ENCODE results near the gene DGLUCY.

Gene DGLUCY

DNA sequence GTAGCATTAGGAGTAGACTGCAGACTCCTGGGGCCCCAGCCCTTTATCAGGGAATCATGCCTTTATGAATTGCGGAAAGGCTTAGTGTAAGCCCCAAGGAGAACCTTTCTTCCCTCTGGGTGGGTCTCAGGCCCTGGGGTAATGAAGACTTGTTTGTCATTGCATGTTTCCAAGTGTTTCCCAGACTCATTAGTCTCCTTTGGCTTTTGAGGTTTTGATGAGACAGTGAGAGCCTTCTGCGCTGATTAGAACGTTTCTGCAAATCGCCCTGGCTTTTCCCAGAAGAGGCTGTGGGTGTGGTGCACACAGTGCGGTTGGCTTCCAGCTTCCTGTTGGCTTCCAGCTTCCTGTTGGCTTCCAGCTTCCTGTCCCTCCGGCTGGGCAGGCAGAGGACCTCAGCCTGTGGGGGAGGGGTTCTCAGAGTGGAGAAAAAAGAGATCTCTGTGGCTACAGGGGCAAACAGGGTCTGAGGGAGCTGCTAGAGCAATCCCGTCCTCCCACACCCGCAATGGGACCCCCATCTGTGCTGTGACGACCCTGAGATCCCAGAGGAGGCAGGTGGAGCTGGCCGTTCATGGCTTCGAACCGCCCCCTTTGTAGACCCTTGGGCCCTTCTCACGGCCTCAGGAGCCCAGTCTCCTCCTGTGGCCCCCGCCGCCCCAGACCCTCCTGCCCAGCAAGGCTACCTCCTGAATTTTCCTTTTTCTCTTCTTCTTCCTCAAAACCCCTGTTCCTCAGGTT is 88.5 kb downstream of the DGLUCY start:
- TF ChIP-seq, protein P1, sequence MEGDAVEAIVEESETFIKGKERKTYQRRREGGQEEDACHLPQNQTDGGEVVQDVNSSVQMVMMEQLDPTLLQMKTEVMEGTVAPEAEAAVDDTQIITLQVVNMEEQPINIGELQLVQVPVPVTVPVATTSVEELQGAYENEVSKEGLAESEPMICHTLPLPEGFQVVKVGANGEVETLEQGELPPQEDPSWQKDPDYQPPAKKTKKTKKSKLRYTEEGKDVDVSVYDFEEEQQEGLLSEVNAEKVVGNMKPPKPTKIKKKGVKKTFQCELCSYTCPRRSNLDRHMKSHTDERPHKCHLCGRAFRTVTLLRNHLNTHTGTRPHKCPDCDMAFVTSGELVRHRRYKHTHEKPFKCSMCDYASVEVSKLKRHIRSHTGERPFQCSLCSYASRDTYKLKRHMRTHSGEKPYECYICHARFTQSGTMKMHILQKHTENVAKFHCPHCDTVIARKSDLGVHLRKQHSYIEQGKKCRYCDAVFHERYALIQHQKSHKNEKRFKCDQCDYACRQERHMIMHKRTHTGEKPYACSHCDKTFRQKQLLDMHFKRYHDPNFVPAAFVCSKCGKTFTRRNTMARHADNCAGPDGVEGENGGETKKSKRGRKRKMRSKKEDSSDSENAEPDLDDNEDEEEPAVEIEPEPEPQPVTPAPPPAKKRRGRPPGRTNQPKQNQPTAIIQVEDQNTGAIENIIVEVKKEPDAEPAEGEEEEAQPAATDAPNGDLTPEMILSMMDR (IDR thresholded peaks at IDR 0.05; ENCODE audit: low read depth, low read length, missing control alignments): no peak
- DNase-seq (ENCODE audit: extremely low read depth, low read depth): no peak
- H3K4me3 ChIP-seq (replicated peaks; ENCODE audit: low read depth, low read length): no peak overlapping the region

DNA sequence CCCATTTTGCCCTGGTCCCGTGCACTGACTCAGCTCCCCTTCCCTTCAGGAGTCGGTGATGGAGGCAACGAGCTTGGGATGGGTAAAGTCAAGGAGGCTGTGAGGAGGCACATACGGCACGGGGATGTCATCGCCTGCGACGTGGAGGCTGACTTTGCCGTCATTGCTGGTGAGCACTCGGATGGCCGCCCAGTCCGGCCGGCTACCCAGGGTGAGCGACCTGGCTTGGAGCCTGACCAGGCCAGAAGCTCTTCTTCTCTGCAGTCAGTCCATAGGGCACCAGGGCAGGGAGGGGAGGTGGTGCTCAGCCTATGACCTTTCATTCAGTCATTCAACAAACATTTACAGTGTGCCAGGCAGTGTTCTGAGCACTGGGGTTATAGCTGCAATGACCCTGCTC is 90.8 kb downstream of the DGLUCY start:
- DNase-seq (ENCODE audit: extremely low read depth, low read depth): no peak
- H3K4me3 ChIP-seq (replicated peaks; ENCODE audit: low read depth, low read length): no peak overlapping the region
- TF ChIP-seq, protein P1 (IDR thresholded peaks at IDR 0.05; ENCODE audit: low read depth, low read length, missing control alignments): no peak

DNA sequence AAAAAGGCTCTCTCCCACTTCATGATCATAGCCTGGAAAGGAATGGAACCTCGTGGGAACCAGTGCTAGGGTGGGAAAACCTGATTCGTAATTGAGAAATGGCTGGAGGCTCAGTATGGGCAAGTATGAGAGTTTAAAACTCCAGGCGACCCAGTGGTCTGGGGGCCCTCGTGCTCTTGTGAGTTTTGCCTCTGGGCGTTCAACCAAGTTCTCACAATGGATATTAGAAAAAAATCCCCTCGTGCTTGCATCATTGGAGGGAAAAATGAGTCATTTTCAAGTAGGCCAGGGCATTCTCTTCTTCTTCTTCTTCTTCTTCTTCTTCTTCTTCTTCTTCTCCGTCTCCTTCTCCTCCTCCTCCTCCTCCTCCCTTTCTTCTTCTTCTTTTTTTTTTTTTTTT is 91.6 kb downstream of the DGLUCY start:
- DNase-seq (ENCODE audit: extremely low read depth, low read depth): no peak
- TF ChIP-seq, protein P1 (IDR thresholded peaks at IDR 0.05; ENCODE audit: low read depth, low read length, missing control alignments): no peak
- H3K4me3 ChIP-seq (replicated peaks; ENCODE audit: low read depth, low read length): no peak overlapping the region

DNA sequence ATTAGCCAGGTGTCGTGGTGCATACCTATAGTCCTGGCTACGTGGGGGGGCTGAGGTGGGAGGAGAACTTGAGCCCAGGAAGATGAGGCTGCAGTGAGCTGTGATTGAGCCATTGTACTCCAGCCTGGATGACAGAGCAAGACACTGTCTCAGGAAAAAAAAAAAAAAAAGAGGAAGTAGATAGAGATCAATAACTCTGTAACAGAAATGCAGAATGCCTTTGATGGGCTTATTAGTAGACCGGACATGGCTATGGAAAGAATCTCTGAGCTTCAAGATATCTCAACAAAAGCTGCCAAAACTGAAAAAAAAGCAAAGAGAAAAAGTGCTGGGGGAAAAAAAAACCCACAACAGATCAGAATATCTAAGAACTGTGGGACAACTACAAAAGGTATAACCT is 93.1 kb downstream of the DGLUCY start:
- TF ChIP-seq, protein P1 (IDR thresholded peaks at IDR 0.05; ENCODE audit: low read depth, low read length, missing control alignments): no peak
- DNase-seq (ENCODE audit: extremely low read depth, low read depth): no peak
- no peak overlapping the region for H3K4me3 ChIP-seq (replicated peaks; ENCODE audit: low read depth, low read length)

DNA sequence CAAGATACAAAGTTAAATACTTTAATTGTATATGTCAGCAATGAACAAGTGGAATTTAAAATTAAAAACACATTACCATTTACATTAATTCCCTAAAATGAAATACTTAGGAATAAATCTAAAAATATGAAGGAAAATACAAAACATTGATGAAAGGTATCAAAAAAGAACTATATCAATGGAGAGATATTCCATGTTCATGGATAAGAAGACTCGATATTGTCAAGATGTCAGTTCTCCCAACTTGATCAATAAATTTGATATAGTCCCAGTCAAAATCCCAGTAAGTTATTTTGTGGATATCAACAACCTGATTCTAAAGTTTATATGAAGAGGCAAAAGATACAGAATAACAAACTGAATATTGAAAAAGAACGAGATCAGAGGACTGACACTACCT is 97.1 kb downstream of the DGLUCY start:
- no peak overlapping the region for H3K4me3 ChIP-seq (replicated peaks; ENCODE audit: low read depth, low read length)
- no peak for DNase-seq (ENCODE audit: extremely low read depth, low read depth)
- TF ChIP-seq, protein P1 (IDR thresholded peaks at IDR 0.05; ENCODE audit: low read depth, low read length, missing control alignments): no peak

DNA sequence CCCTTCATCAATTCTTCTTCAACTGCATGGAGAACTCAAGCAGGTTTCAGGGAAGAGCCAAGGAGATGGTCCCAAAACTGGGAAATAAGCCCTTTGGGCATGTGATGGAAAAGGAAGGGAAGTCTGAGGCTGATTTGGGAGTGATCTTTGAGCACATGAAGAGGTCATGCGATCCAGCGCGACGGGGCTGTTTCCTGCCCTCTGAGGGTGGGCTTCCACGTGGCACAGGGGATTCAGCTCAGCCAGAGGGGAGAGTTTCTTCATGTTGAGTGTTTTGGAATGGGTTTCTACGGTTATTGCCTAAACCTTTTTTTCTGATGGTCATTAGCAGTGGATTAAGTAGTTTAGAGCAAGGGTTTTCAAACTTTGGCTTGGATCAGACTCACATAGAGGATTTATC is 100.4 kb downstream of the DGLUCY start:
- DNase-seq (ENCODE audit: extremely low read depth, low read depth): no peak
- TF ChIP-seq, protein P1 (IDR thresholded peaks at IDR 0.05; ENCODE audit: low read depth, low read length, missing control alignments): no peak
- no peak overlapping the region for H3K4me3 ChIP-seq (replicated peaks; ENCODE audit: low read depth, low read length)

DNA sequence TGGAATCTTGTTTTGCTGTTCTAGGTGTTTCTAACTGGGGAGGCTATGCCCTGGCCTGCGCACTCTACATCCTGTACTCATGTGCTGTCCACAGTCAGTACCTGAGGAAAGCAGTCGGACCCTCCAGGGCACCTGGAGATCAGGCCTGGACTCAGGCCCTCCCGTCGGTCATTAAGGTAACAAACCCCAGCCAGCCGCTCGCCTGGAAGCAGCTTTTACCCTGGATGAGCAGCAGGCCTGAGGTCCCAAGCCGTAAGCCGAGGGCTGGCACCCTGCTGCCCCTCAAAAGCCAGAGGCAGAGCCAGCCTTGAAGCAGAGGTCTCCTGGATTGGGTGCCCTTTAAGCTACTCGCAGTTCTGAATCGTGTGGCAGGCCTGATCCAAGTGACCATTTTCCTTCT is 101.5 kb downstream of the DGLUCY start:
- TF ChIP-seq, protein P1 (IDR thresholded peaks at IDR 0.05; ENCODE audit: low read depth, low read length, missing control alignments): no peak
- DNase-seq (ENCODE audit: extremely low read depth, low read depth): no peak
- no peak overlapping the region for H3K4me3 ChIP-seq (replicated peaks; ENCODE audit: low read depth, low read length)

Data from HFF-Myc (cell line).